Measurements from ENCODE around the gene TMC5. TPM values are rescaled to one million over a fixed set of nuclear protein-coding genes. Genes with fewer than 3 reads are reported as not detected.

Gene TMC5
- total and polyA plus RNA-seq, 2 of the 13 experiments (the other 11 are each of a cell fraction or from before 2014, with no cell fraction given): 0.09 to 0.41 TPM

DNA sequence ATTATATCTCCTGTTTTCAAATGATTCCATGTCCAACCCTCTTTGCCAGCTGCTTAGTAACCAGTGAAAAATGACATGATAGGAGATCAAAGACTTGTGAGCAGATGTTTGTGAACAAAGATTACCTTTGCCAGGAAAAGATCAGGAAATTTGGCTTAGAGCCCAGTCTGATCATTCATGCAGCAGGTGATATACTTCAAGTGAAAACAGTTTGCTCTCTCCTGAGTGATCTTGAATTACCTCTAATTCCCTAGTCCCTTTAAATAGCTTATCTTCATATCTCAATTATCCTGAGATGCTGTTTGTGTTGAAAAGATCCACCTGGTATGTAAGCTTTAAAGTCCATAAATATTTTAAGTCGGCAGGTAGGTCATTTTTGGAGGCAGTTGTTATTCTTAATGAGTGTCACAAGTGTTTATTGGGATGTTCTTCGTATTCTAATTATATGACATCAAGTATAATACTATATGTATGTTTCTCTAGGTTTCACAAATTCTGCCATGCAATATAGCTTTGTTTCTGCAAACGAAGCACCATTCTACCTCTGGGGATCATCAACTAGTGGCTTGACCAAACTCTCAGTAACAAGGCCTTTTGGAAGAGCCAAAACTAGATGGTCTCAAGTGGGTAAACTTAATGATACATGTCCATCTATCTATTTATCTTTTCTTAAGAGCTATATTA is 124.6 kb downstream of the TMC5 start (continued):
- TF ChIP-seq MAZ (IDR thresholded peaks at IDR 0.05; ENCODE audit: borderline replicate concordance, low read depth, low read length): no peak
- TF ChIP-seq MAZ (CRISPR knock-in tag; IDR thresholded peaks at IDR 0.05; ENCODE audit: low read depth): no peak
- no peak for TF ChIP-seq ZNF329 (CRISPR knock-in tag; IDR thresholded peaks at IDR 0.05; ENCODE audit: low read depth)
- TF ChIP-seq SYNCRIP (IDR thresholded peaks at IDR 0.05; ENCODE audit: insufficient read depth, low read depth, low read length): no peak
- TF ChIP-seq AGO1 (IDR thresholded peaks at IDR 0.05; ENCODE audit: low read depth, low read length, poor library complexity, severe bottlenecking): no peak
- TF ChIP-seq ZNF446 (CRISPR knock-in tag; IDR thresholded peaks at IDR 0.05): no peak
- peak; percentile 52; the same call in 1 of the 2 replicates for TF ChIP-seq KMT2B (CRISPR knock-in tag; IDR thresholded peaks at IDR 0.05)
- no peak for TF ChIP-seq TRAFD1 (CRISPR knock-in tag; IDR thresholded peaks at IDR 0.05; ENCODE audit: borderline replicate concordance)
- TF ChIP-seq TEAD3 (CRISPR knock-in tag; optimal IDR thresholded peaks at IDR 0.05; ENCODE audit: borderline replicate concordance): peak; percentile 96
- peak; percentile 64; the same call in 1 of the 3 replicates for TF ChIP-seq MXI1 (IDR thresholded peaks at IDR 0.05; ENCODE audit: borderline replicate concordance, low read depth, low read length)
- TF ChIP-seq ZBTB37 (CRISPR knock-in tag; IDR thresholded peaks at IDR 0.05): peak; percentile 69; the same call in 1 of the 2 replicates
- TF ChIP-seq ZFY (CRISPR knock-in tag; IDR thresholded peaks at IDR 0.05): peak; percentile 37; the same call in 1 of the 2 replicates
- no peak for TF ChIP-seq NFATC3 (CRISPR knock-in tag; IDR thresholded peaks at IDR 0.05)
- TF ChIP-seq ZNF530 (CRISPR knock-in tag; IDR thresholded peaks at IDR 0.05; ENCODE audit: low read depth): no peak
- no peak for TF ChIP-seq ZNF562 (CRISPR knock-in tag; IDR thresholded peaks at IDR 0.05; ENCODE audit: borderline replicate concordance)
- no peak for TF ChIP-seq ZNF616 (CRISPR knock-in tag; IDR thresholded peaks at IDR 0.05; ENCODE audit: low read depth)
- TF ChIP-seq ZNF614 (CRISPR knock-in tag; IDR thresholded peaks at IDR 0.05; ENCODE audit: borderline replicate concordance): peak; percentile 96
- peak; percentile 95 for TF ChIP-seq RXRB (CRISPR knock-in tag; IDR thresholded peaks at IDR 0.05; ENCODE audit: borderline replicate concordance)
- TF ChIP-seq ZFX (CRISPR knock-in tag; IDR thresholded peaks at IDR 0.05; ENCODE audit: low read depth): no peak
- no peak for TF ChIP-seq ZNF552 (CRISPR knock-in tag; IDR thresholded peaks at IDR 0.05; ENCODE audit: borderline replicate concordance)
- TF ChIP-seq CC2D1A (CRISPR knock-in tag; IDR thresholded peaks at IDR 0.05): no peak
- TF ChIP-seq ESRRA (CRISPR knock-in tag; IDR thresholded peaks at IDR 0.05; ENCODE audit: low read depth): no peak; the same call in 1 of the 2 replicates
- no peak for TF ChIP-seq MATR3 (CRISPR knock-in tag; IDR thresholded peaks at IDR 0.05)
- TF ChIP-seq ZNF441 (CRISPR knock-in tag; IDR thresholded peaks at IDR 0.05; ENCODE audit: borderline replicate concordance): no peak
- TF ChIP-seq, protein P1, sequence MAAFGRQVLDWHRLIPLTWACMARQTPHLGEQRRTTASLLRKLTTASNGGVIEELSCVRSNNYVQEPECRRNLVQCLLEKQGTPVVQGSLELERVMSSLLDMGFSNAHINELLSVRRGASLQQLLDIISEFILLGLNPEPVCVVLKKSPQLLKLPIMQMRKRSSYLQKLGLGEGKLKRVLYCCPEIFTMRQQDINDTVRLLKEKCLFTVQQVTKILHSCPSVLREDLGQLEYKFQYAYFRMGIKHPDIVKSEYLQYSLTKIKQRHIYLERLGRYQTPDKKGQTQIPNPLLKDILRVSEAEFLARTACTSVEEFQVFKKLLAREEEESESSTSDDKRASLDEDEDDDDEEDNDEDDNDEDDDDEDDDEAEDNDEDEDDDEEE (CRISPR knock-in tag; IDR thresholded peaks at IDR 0.05): no peak
- no peak for TF ChIP-seq HIVEP1 (CRISPR knock-in tag; IDR thresholded peaks at IDR 0.05)
- TF ChIP-seq MEIS2 (CRISPR knock-in tag; IDR thresholded peaks at IDR 0.05): peak; percentile 99
- no peak for TF ChIP-seq MAF1 (CRISPR knock-in tag; IDR thresholded peaks at IDR 0.05; ENCODE audit: borderline replicate concordance)
